HG02642 (cell line): ENCODE results near the gene TEX35.

Experiments used
- ATAC-seq: cut with Tn5 transposase; IDR thresholded peaks from one replicate; pipeline ENCODE4 v1.9.1; 2021; ENCODE audit warnings: mild to moderate bottlenecking; ENCODE audit not compliant: unreplicated experiment, poor library complexity

The TEX35 gene

GRCh38 chr1:178513278-178513983, 522 bp downstream of the TEX35 start:
- ATAC-seq, result no peak

GRCh38 chr1:178516110-178516509, 3.2 kb downstream of the TEX35 start:
- no peak for ATAC-seq

- no peak for ATAC-seq
Observed at GRCh38 chr1:178518894-178519293, 6.0 kb downstream of the TEX35 start.

- no peak for ATAC-seq
Observed at GRCh38 chr1:178520803-178521202, 7.9 kb downstream of the TEX35 start.

GRCh38 chr1:178521241-178521640, 8.3 kb downstream of the TEX35 start:
- ATAC-seq, result no peak

- no peak for ATAC-seq
Observed at GRCh38 chr1:178527117-178527516, 14.2 kb downstream of the TEX35 start.

GRCh38 chr1:178528228-178528952, 15.5 kb downstream of the TEX35 start:
- ATAC-seq, result no peak

- no peak for ATAC-seq
Observed at GRCh38 chr1:178528953-178529335, 16.0 kb downstream of the TEX35 start.

GRCh38 chr1:178529364-178530036, 16.6 kb downstream of the TEX35 start:
- no peak for ATAC-seq

- no peak for ATAC-seq
Observed at GRCh38 chr1:178530037-178530402, 17.1 kb downstream of the TEX35 start.

GRCh38 chr1:178530502-178530901, 17.6 kb downstream of the TEX35 start:
- ATAC-seq, result no peak

- peak; percentile 18 for ATAC-seq
Observed at GRCh38 chr1:178531887-178532286, 19.0 kb downstream of the TEX35 start.

- ATAC-seq, result peak; percentile 83
Observed at GRCh38 chr1:178532392-178532791, 19.5 kb downstream of the TEX35 start.

GRCh38 chr1:178533121-178533946, 20.4 kb downstream of the TEX35 start:
- ATAC-seq, result no peak

- ATAC-seq, result no peak
Observed at GRCh38 chr1:178534137-178534868, 21.4 kb downstream of the TEX35 start.

GRCh38 chr1:178536329-178536728, 23.4 kb downstream of the TEX35 start:
- ATAC-seq, result no peak

GRCh38 chr1:178536844-178537371, 24.0 kb downstream of the TEX35 start:
- ATAC-seq, result no peak

GRCh38 chr1:178537382-178538090, 24.6 kb downstream of the TEX35 start:
- ATAC-seq, result no peak
